Activated naive CD4-positive, alpha-beta T cell treated with anti-CD3 and anti-CD28 coated beads, Interleukin-2, amount 10 ng/mL, durations not matched to agents 7 days and 5 days (primary cell): ENCODE results near the gene MRPS5.

Source experiments
- CTCF ChIA-PET: fragments of 350-600 bp; sonication (Branson Sonifier 250); formaldehyde crosslinking; loops from one replicate; lab custom pipeline; 2021; ENCODE audit warnings: antibody characterized with exemption; lab: Charles Lee
- DNase-seq: peaks from one replicate; pipeline ENCODE4 v3.0.0-alpha.2; 2020
- H3K27ac Mint-ChIP-seq: one replicate; pipeline ENCODE4 v1.8.0; 2021; ENCODE audit warnings: mild to moderate bottlenecking, moderate library complexity, mixed read lengths
- H3K27me3 Mint-ChIP-seq: one replicate; pipeline ENCODE4 v1.8.0; 2021; ENCODE audit warnings: mild to moderate bottlenecking, mixed read lengths
- H3K36me3 Mint-ChIP-seq: one replicate; pipeline ENCODE4 v1.8.0; 2021; ENCODE audit warnings: mixed read lengths
- H3K4me1 Mint-ChIP-seq: one replicate; pipeline ENCODE4 v1.8.0; 2021; ENCODE audit warnings: mixed read lengths
- H3K4me3 Mint-ChIP-seq: one replicate; pipeline ENCODE4 v1.8.0; 2021; ENCODE audit warnings: mild to moderate bottlenecking, moderate library complexity, mixed read lengths
- H3K9me3 Mint-ChIP-seq: one replicate; pipeline ENCODE4 v1.8.0; 2021; ENCODE audit warnings: mixed read lengths

Gene MRPS5

GRCh38 chr2:95121407-95122196 is at the start of gene MRPS5:
MRPS5 (minus strand) TSS chr2:95121808; CDS start chr2:95121791, 17 bp downstream.
- Mint-ChIP-seq H3K9me3 (no peaks in the 10 kb centered on the region), H3K27me3 (no peaks in the 10 kb centered on the region), H3K4me3 (peak within 1 kb of the TSS; percentile 98), H3K4me1 (peaks cover 45% of the 10 kb centered on the region), H3K36me3 (peaks cover 31% of the 10 kb centered on the region), H3K27ac (peak within 1 kb of the TSS; percentile 97)
- CTCF ChIA-PET: interaction anchor here (0.7 to 12.1 kb wide), 6 partner anchors 42 to 165 kb away, joined by 3 to 190 read pairs (median 6); partner anchors contain the start of gene MAL
- peak; percentile 88 for DNase-seq

- Mint-ChIP-seq H3K9me3 (peaks cover 10% of the 10 kb centered on the region), H3K4me3 (peak overlapping the region; percentile 98), H3K27ac (peak overlapping the region; percentile 92), H3K27me3 (no peaks in the 10 kb centered on the region), H3K4me1 (peaks cover 32% of the 10 kb centered on the region), H3K36me3 (peaks cover 19% of the 10 kb centered on the region)
- CTCF ChIA-PET: interaction anchor here (0.7 to 2.4 kb wide), 3 partner anchors 51 to 144 kb away, joined by 4 to 10 read pairs (median 4); no protein-coding TSS in a partner anchor
- no peak for DNase-seq
Observed at GRCh38 chr2:95166065-95166763, 44.6 kb upstream of the MRPS5 start.

GRCh38 chr2:95165371-95166064 is 43.9 kb upstream of the MRPS5 start, which contains the start of gene ZNF2:
ZNF2 (plus strand) TSS chr2:95165809; CDS start chr2:95176227, 10,418 bp downstream.
- peak within 1 kb of the TSS; percentile 98 for H3K4me3 Mint-ChIP-seq
- H3K4me1 Mint-ChIP-seq: peaks cover 32% of the 10 kb centered on the region
- no peaks in the 10 kb centered on the region for H3K27me3 Mint-ChIP-seq
- H3K9me3 Mint-ChIP-seq: peaks cover 8% of the 10 kb centered on the region
- DNase-seq: peak; percentile 99
- H3K36me3 Mint-ChIP-seq: peaks cover 18% of the 10 kb centered on the region
- H3K27ac Mint-ChIP-seq: peak within 1 kb of the TSS; percentile 92
- CTCF ChIA-PET: interaction anchor here (1.3 to 2.4 kb wide), 3 partner anchors 39 to 143 kb away, joined by 3 to 10 read pairs (median 4); no protein-coding TSS in a partner anchor

GRCh38 chr2:95165030-95165370 is 43.4 kb upstream of the MRPS5 start:
- H3K27me3 Mint-ChIP-seq: no peaks in the 10 kb centered on the region
- peaks cover 8% of the 10 kb centered on the region for H3K9me3 Mint-ChIP-seq
- peaks cover 38% of the 10 kb centered on the region for H3K4me1 Mint-ChIP-seq
- H3K27ac Mint-ChIP-seq: peak overlapping the region; percentile 92
- CTCF ChIA-PET: interaction anchor here (1.0 to 2.4 kb wide), 4 partner anchors 39 to 143 kb away, joined by 3 to 10 read pairs (median 4); partner anchors contain the start of gene MRPS5
- DNase-seq: no peak
- H3K36me3 Mint-ChIP-seq: peaks cover 18% of the 10 kb centered on the region
- H3K4me3 Mint-ChIP-seq: peak overlapping the region; percentile 98

GRCh38 chr2:95159690-95160449 is 38.3 kb upstream of the MRPS5 start, which contains the start of gene ZNF514:
ZNF514 (minus strand) TSS chr2:95159848; CDS start chr2:95153253, 6,595 bp downstream.
- Mint-ChIP-seq H3K4me3 (peak within 1 kb of the TSS; percentile 84), H3K9me3 (peaks cover 17% of the 10 kb centered on the region), H3K27ac (peak within 1 kb of the TSS; percentile 82), H3K36me3 (peaks cover 28% of the 10 kb centered on the region), H3K27me3 (no peaks in the 10 kb centered on the region), H3K4me1 (peaks cover 26% of the 10 kb centered on the region)
- peak; percentile 83 for DNase-seq
- CTCF ChIA-PET: interaction anchor here (1.2 to 1.4 kb wide), 2 partner anchors 136 to 137 kb away, joined by 3 to 5 read pairs; no protein-coding TSS in a partner anchor

GRCh38 chr2:95158891-95159619 is 37.4 kb upstream of the MRPS5 start:
- CTCF ChIA-PET: interaction anchor here (1.2 to 1.4 kb wide), 2 partner anchors 135 to 136 kb away, joined by 3 to 5 read pairs; no protein-coding TSS in a partner anchor
- Mint-ChIP-seq H3K36me3 (peaks cover 33% of the 10 kb centered on the region), H3K4me1 (peaks cover 19% of the 10 kb centered on the region), H3K27ac (peak overlapping the region; percentile 79), H3K4me3 (peak overlapping the region; percentile 81), H3K9me3 (peaks cover 18% of the 10 kb centered on the region), H3K27me3 (no peaks in the 10 kb centered on the region)
- DNase-seq: peak; percentile 60

GRCh38 chr2:95158441-95158840 is 36.8 kb upstream of the MRPS5 start:
- H3K4me1 Mint-ChIP-seq: peaks cover 13% of the 10 kb centered on the region
- DNase-seq: no peak
- peaks cover 20% of the 10 kb centered on the region for H3K9me3 Mint-ChIP-seq
- peak overlapping the region; percentile 81 for H3K4me3 Mint-ChIP-seq
- H3K36me3 Mint-ChIP-seq: peaks cover 37% of the 10 kb centered on the region
- H3K27me3 Mint-ChIP-seq: no peaks in the 10 kb centered on the region
- CTCF ChIA-PET: no interaction called here
- peak overlapping the region; percentile 60 for H3K27ac Mint-ChIP-seq

GRCh38 chr2:95149397-95149984 is 27.9 kb upstream of the MRPS5 start:
- no peak overlapping the region for H3K27ac Mint-ChIP-seq
- H3K36me3 Mint-ChIP-seq: peaks cover 67% of the 10 kb centered on the region
- H3K4me1 Mint-ChIP-seq: no peaks in the 10 kb centered on the region
- DNase-seq: no peak
- CTCF ChIA-PET: no interaction called here
- H3K27me3 Mint-ChIP-seq: no peaks in the 10 kb centered on the region
- H3K4me3 Mint-ChIP-seq: no peak overlapping the region
- H3K9me3 Mint-ChIP-seq: peaks cover 78% of the 10 kb centered on the region

- Mint-ChIP-seq H3K9me3 (peaks cover 80% of the 10 kb centered on the region), H3K36me3 (peaks cover 24% of the 10 kb centered on the region), H3K27me3 (no peaks in the 10 kb centered on the region), H3K4me1 (no peaks in the 10 kb centered on the region), H3K27ac (no peak overlapping the region), H3K4me3 (no peak overlapping the region)
- DNase-seq: no peak
- CTCF ChIA-PET: no interaction called here
Observed at GRCh38 chr2:95143838-95144237, 22.2 kb upstream of the MRPS5 start.

GRCh38 chr2:95138702-95139101 is 17.1 kb upstream of the MRPS5 start:
- H3K9me3 Mint-ChIP-seq: peaks cover 57% of the 10 kb centered on the region
- peaks cover 9% of the 10 kb centered on the region for H3K36me3 Mint-ChIP-seq
- DNase-seq: no peak
- H3K4me3 Mint-ChIP-seq: no peak overlapping the region
- H3K27me3 Mint-ChIP-seq: no peaks in the 10 kb centered on the region
- no peak overlapping the region for H3K27ac Mint-ChIP-seq
- no peaks in the 10 kb centered on the region for H3K4me1 Mint-ChIP-seq
- CTCF ChIA-PET: no interaction called here

GRCh38 chr2:95122197-95122551 is 566 bp upstream of the MRPS5 start:
- H3K27me3 Mint-ChIP-seq: no peaks in the 10 kb centered on the region
- H3K27ac Mint-ChIP-seq: peak overlapping the region; percentile 97
- no peak for DNase-seq
- no peaks in the 10 kb centered on the region for H3K9me3 Mint-ChIP-seq
- peak overlapping the region; percentile 98 for H3K4me3 Mint-ChIP-seq
- CTCF ChIA-PET: interaction anchor here (1.6 to 12.1 kb wide), 4 partner anchors 42 to 136 kb away, joined by 3 to 190 read pairs (median 13); partner anchors contain the start of gene MAL
- peaks cover 44% of the 10 kb centered on the region for H3K4me1 Mint-ChIP-seq
- H3K36me3 Mint-ChIP-seq: peaks cover 29% of the 10 kb centered on the region

GRCh38 chr2:95121093-95121406 is 558 bp downstream of the MRPS5 start:
- no peak for DNase-seq
- Mint-ChIP-seq H3K9me3 (no peaks in the 10 kb centered on the region), H3K27me3 (no peaks in the 10 kb centered on the region), H3K4me1 (peaks cover 45% of the 10 kb centered on the region), H3K4me3 (peak overlapping the region; percentile 98), H3K36me3 (peaks cover 32% of the 10 kb centered on the region), H3K27ac (peak overlapping the region; percentile 97)
- CTCF ChIA-PET: interaction anchor here (0.7 to 12.1 kb wide), 5 partner anchors 41 to 164 kb away, joined by 3 to 190 read pairs (median 8); partner anchors contain the start of gene MAL
